BE2C (cell line): ENCODE results near the gene SNN.

Source experiments
- DNase-seq: peaks from one replicate; pipeline ENCODE4 v3.0.0-alpha.2; 2020
- H3K27me3 ChIP-seq: fragments of 250-450 bp; sonication (Bioruptor Pico); 2 replicates; pipeline ENCODE4 v1.5.1; 2020; ENCODE audit warnings: mild to moderate bottlenecking
- H3K36me3 ChIP-seq: fragments of 250-450 bp; sonication (Bioruptor Pico); 2 replicates; pipeline ENCODE4 v1.5.1; 2020; ENCODE audit warnings: mild to moderate bottlenecking
- H3K4me1 ChIP-seq: fragments of 250-450 bp; sonication (Bioruptor Pico); 2 replicates; pipeline ENCODE4 v1.5.1; 2020
- H3K4me3 ChIP-seq: 2 replicates; pipeline ENCODE4 v1.5.1; 2011; ENCODE audit warnings: low read depth, low read length
- H3K9me3 ChIP-seq: fragments of 250-450 bp; sonication (Bioruptor Pico); 2 replicates; pipeline ENCODE4 v1.5.1; 2020
- CTCF ChIP-seq: IDR thresholded peaks from 2 replicates; pipeline ENCODE4 v1.5.1; 2012; ENCODE audit warnings: mild to moderate bottlenecking, low read depth, low read length

Gene SNN

GRCh38 chr16:11725457-11725856 lies 57.2 kb downstream of the SNN start:
- no peaks in the 10 kb centered on the region for H3K27me3 ChIP-seq
- no peak for TF ChIP-seq CTCF
- no peak overlapping the region for H3K4me3 ChIP-seq
- H3K9me3 ChIP-seq: no peaks in the 10 kb centered on the region
- no peaks in the 10 kb centered on the region for H3K4me1 ChIP-seq
- no peak for DNase-seq
- H3K36me3 ChIP-seq: peaks cover 20% of the 10 kb centered on the region

GRCh38 chr16:11726008-11726407 lies 57.8 kb downstream of the SNN start:
- no peak overlapping the region for H3K4me3 ChIP-seq
- H3K4me1 ChIP-seq: no peaks in the 10 kb centered on the region
- H3K9me3 ChIP-seq: no peaks in the 10 kb centered on the region
- H3K36me3 ChIP-seq: peaks cover 16% of the 10 kb centered on the region
- TF ChIP-seq CTCF: no peak
- no peak for DNase-seq
- H3K27me3 ChIP-seq: no peaks in the 10 kb centered on the region

GRCh38 chr16:11727796-11728543 lies 59.7 kb downstream of the SNN start:
- H3K27me3 ChIP-seq: no peaks in the 10 kb centered on the region
- DNase-seq: no peak
- no peaks in the 10 kb centered on the region for H3K9me3 ChIP-seq
- TF ChIP-seq CTCF: no peak
- H3K36me3 ChIP-seq: peaks cover 24% of the 10 kb centered on the region
- no peaks in the 10 kb centered on the region for H3K4me1 ChIP-seq
- no peak overlapping the region for H3K4me3 ChIP-seq
